Transverse colon (tissue), 3 donors: ENCODE results near the gene OR10AD1.

Source experiments
- CTCF ChIP-seq, 5 experiments: fragments of 200-600 bp in 3 of 5; fragments of 450-650 bp in 2 of 5; sonication (generic) in 3 of 5; IDR thresholded peaks; 1 replicate in 2 of 5; 2 replicates in 3 of 5; pipeline ENCODE4 v1.5.1; 2016 to 2017; ENCODE audit warnings: antibody characterized with exemption in 5 of 5, inconsistent platforms in 3 of 5, mild to moderate bottlenecking in 2 of 5, moderate library complexity in 1 of 5
- EP300 ChIP-seq: sonication (generic); formaldehyde crosslinking; IDR thresholded peaks from one replicate; pipeline ENCODE4 v1.6.1; 2017; ENCODE audit warnings: antibody characterized with exemption, low read depth
- POLR2A ChIP-seq: fragments of 450-650 bp; IDR thresholded peaks from one replicate; pipeline ENCODE4 v1.6.1; 2016; ENCODE audit warnings: antibody characterized with exemption, mild to moderate bottlenecking, moderate library complexity

DNA sequence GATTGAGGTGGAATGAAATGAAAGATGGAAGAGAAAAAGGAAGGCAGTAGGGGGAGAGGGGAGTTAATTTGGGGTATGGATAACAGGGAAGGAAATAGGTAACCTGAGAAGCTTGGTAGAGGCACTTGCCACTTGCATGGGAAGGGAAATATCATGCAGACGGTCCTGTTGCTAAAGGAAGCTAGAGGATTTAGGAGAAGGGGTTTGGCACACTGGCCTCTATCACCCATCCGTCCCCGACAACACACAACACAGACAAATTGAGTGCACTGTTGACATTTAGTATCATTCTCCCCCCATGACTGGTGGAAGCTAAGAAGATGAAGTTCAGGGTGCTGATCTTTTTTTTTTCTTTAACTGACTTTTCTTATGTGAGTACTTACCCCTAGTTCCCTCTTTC lies 2.0 kb downstream of the OR10AD1 start:
- TF ChIP-seq CTCF (IDR thresholded peaks at IDR 0.05): no peak
- no peak for TF ChIP-seq POLR2A
- no peak for TF ChIP-seq EP300
